OCI-LY3 (cell line): ENCODE measurements around the gene FAM114A2.

Experiments used
- H2AFZ ChIP-seq: fragments of 200-600, 300-600 bp; shearing (Covaris generic); 2 replicates; pipeline ENCODE4 v1.6.0; 2014; ENCODE audit warnings: antibody characterized with exemption, low read depth, low read length
- H3K27ac ChIP-seq: fragments of 200-600, 300-600 bp; sonication (generic); 2 replicates; pipeline ENCODE4 v1.5.1; 2014; ENCODE audit warnings: mild to moderate bottlenecking, low read length, moderate library complexity, mixed read lengths
- H3K27me3 ChIP-seq: fragments of 200-600, 300-600 bp; sonication (generic); 2 replicates; pipeline ENCODE4 v1.6.1; 2014; ENCODE audit warnings: low read depth, low read length, mixed read lengths
- H3K36me3 ChIP-seq: fragments of 200-600, 300-600 bp; sonication (generic); replicated peaks from 2 replicates; pipeline ENCODE3; 2014; ENCODE audit warnings: low read depth, low read length, mixed read lengths
- H3K4me1 ChIP-seq: fragments of 300-600, 200-600 bp; sonication (generic); 2 replicates; pipeline ENCODE4 v1.6.1; 2014; ENCODE audit warnings: low read length, mixed read lengths
- H3K4me2 ChIP-seq: fragments of 200-600, 300-600 bp; sonication (generic); 2 replicates; pipeline ENCODE4 v1.6.1; 2014; ENCODE audit warnings: low read length, mixed read lengths
- H3K4me3 ChIP-seq: fragments of 300-600, 200-600 bp; sonication (generic); 2 replicates; pipeline ENCODE4 v1.5.1; 2014; ENCODE audit warnings: antibody characterized with exemption, mild to moderate bottlenecking, low read length, moderate library complexity
- H3K79me2 ChIP-seq: fragments of 300-600, 200-600 bp; shearing (Covaris generic); 2 replicates; pipeline ENCODE4 v1.6.1; 2014; ENCODE audit warnings: mild to moderate bottlenecking, low read length, mixed read lengths
- H3K9ac ChIP-seq: fragments of 300-600, 200-600 bp; shearing (Covaris generic); 2 replicates; pipeline ENCODE4 v1.6.0; 2014; ENCODE audit warnings: mild to moderate bottlenecking, low read length, moderate library complexity
- H3K9me3 ChIP-seq: fragments of 200-600, 300-600 bp; shearing (Covaris generic); 2 replicates; pipeline ENCODE4 v1.6.1; 2014; ENCODE audit warnings: low read length, mixed read lengths; ENCODE audit not compliant: insufficient read depth
- H4K20me1 ChIP-seq: fragments of 200-600, 300-600 bp; sonication (generic); 2 replicates; pipeline ENCODE4 v1.6.1; 2016; ENCODE audit warnings: low read length, mixed read lengths; ENCODE audit not compliant: insufficient read depth
- EZH2phosphoT487 ChIP-seq: fragments of 200-600 bp; shearing (Covaris generic); IDR thresholded peaks from 2 replicates; pipeline ENCODE4 v1.6.1; 2018; ENCODE audit warnings: antibody characterized with exemption, mixed run types, low read depth
- TF ChIP-seq, protein P1 (sequence below): fragments of 200-600, 300-600 bp; sonication (generic); IDR thresholded peaks from 2 replicates; pipeline ENCODE4 v1.5.1; 2014; ENCODE audit warnings: antibody characterized with exemption, low read length, low read depth

FAM114A2 gene

DNA sequence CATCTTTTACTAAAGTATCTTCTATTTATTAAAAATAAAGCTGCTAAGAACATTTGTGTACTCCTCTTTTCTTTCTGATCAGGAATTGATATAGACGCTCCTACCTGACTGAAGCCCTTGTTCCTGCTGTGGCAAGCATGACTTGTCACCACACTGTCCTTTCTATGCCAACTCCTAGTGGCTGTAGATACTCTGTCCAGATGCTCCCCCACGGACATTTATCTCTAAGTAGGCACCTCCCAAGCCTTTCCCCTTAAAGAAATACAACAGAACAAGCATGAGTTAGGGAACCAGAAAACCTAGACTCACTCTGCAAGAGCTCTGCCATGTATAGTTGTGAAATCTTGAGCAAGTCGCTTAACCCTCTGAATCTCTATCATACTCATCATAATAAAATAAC, 53.2 kb downstream of the FAM114A2 start:
- Histone ChIP-seq H2AFZ (no peak overlapping the region), H4K20me1 (no peaks in the 10 kb centered on the region)

DNA sequence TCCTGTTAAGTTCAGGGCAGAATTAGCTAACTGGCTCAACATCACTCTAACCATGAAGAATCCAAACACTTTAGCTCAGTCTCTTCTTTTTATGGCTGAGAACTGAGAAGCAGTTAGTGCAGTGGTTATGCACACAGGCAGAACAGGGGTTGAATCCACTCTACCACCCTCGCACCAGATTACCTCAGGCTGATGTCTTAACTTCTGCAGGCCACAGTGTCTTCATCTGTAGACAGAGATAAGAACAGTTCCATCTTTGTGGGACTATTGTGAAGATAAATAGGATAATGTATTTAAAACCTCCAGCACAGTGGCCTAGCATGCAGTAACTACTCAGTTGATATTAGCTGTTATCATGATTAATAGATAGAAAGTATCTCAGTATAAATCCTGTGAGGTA, 54.8 kb downstream of the FAM114A2 start:
- H4K20me1 ChIP-seq: no peaks in the 10 kb centered on the region
- H3K4me2 ChIP-seq: no peak overlapping the region
- H2AFZ ChIP-seq: no peak overlapping the region
- no peak overlapping the region for H3K4me3 ChIP-seq
- H3K4me1 ChIP-seq: no peaks in the 10 kb centered on the region
- H3K36me3 ChIP-seq: no peaks in the 10 kb centered on the region
- H3K27ac ChIP-seq: no peak overlapping the region
- H3K79me2 ChIP-seq: no peaks in the 10 kb centered on the region
- no peaks in the 10 kb centered on the region for H3K27me3 ChIP-seq
- no peak overlapping the region for H3K9ac ChIP-seq
- H3K9me3 ChIP-seq: no peaks in the 10 kb centered on the region
- TF ChIP-seq EZH2phosphoT487: no peak
- TF ChIP-seq, protein P1, sequence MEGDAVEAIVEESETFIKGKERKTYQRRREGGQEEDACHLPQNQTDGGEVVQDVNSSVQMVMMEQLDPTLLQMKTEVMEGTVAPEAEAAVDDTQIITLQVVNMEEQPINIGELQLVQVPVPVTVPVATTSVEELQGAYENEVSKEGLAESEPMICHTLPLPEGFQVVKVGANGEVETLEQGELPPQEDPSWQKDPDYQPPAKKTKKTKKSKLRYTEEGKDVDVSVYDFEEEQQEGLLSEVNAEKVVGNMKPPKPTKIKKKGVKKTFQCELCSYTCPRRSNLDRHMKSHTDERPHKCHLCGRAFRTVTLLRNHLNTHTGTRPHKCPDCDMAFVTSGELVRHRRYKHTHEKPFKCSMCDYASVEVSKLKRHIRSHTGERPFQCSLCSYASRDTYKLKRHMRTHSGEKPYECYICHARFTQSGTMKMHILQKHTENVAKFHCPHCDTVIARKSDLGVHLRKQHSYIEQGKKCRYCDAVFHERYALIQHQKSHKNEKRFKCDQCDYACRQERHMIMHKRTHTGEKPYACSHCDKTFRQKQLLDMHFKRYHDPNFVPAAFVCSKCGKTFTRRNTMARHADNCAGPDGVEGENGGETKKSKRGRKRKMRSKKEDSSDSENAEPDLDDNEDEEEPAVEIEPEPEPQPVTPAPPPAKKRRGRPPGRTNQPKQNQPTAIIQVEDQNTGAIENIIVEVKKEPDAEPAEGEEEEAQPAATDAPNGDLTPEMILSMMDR: no peak

More for the DNA sequence above, 53.2 kb downstream of the FAM114A2 start:
- H3K27me3 ChIP-seq: no peaks in the 10 kb centered on the region
- no peak overlapping the region for H3K9ac ChIP-seq
- no peak overlapping the region for H3K4me2 ChIP-seq
- H3K27ac ChIP-seq: no peak overlapping the region
- no peaks in the 10 kb centered on the region for H3K4me1 ChIP-seq
- no peak for TF ChIP-seq EZH2phosphoT487
- TF ChIP-seq, protein P1: no peak
- no peaks in the 10 kb centered on the region for H3K36me3 ChIP-seq
- H3K79me2 ChIP-seq: no peaks in the 10 kb centered on the region
- no peaks in the 10 kb centered on the region for H3K9me3 ChIP-seq
- H3K4me3 ChIP-seq: no peak overlapping the region

DNA sequence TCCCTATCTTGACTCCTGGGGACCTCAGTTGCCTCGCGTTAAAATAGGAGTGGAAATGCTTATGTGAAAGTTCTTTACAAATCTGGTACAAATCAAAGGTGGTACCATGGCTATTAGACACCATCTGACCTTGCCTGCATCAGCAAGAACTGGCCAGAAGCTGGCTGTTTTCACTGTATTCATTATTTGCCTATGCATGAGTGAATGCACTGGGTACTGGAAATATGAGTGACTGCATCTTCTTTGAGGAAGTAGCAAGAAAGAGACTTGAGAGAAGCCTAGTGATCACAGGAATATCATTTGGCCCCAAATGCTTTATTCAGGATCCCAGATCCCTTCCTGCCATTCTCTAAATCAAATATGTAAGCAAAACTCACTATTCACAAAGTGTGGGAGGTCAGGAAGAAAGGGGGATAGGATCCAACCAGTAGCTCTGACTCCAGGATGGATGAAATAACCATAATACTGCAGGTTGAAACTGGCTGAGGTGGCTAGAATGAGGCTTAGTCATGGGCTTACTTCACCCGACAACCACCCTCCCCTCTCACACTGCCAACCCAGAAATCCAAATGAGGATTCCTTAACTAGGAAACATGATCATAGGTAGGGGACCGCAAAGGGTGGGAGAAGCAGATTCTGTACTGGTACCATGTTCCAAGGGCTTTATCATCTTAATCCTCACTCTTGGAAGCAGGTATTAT, 56.7 kb downstream of the FAM114A2 start:
- Histone ChIP-seq H3K4me2 (no peak overlapping the region), H3K9me3 (no peaks in the 10 kb centered on the region), H3K4me1 (no peaks in the 10 kb centered on the region), H3K36me3 (no peaks in the 10 kb centered on the region), H3K79me2 (no peaks in the 10 kb centered on the region), H4K20me1 (no peaks in the 10 kb centered on the region), H3K27me3 (no peaks in the 10 kb centered on the region), H3K4me3 (no peak overlapping the region), H2AFZ (no peak overlapping the region), H3K9ac (no peak overlapping the region), H3K27ac (no peak overlapping the region)
- TF ChIP-seq, protein P1: no peak
- no peak for TF ChIP-seq EZH2phosphoT487

DNA sequence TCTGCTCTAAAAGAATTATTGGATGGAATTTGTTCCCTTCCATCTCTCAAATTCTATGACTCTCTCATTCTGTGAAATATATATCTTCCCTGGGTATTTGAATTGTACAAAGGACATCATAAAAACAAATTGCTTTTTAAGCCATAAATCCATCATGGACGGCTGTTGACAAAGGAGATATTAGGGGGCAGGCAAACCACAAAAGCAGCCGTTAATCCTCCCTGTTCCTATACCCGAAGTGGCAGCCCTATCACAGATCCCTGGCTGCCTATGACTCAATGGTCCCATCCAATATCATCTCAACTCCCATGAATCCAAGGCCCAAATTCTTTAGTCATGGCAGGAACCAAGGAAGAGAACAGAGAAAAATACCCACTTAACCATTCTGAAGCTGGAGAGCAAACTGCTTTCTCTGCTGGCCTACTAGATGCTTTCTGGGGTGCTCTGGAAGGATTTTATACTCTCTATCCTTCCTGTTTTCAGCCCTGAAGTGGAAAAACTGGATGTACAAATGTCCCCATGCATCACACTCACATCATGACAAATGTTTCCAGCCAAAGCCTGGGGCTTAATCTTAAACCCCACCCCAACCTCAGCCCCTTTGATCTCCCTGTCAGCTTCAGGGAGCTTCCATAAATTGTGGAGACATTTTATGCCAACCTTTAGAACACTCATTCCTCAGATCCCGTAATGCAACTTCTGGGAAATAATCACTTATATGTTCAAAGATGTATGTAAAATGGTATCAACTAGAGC, 59.5 kb downstream of the FAM114A2 start:
- H3K9me3 ChIP-seq: no peaks in the 10 kb centered on the region
- no peaks in the 10 kb centered on the region for H3K4me1 ChIP-seq
- TF ChIP-seq, protein P1: no peak
- TF ChIP-seq EZH2phosphoT487: no peak
- no peak overlapping the region for H3K27ac ChIP-seq
- H3K9ac ChIP-seq: no peak overlapping the region
- no peak overlapping the region for H3K4me3 ChIP-seq
- H3K4me2 ChIP-seq: no peak overlapping the region
- no peaks in the 10 kb centered on the region for H3K27me3 ChIP-seq
- H2AFZ ChIP-seq: no peak overlapping the region
- H3K36me3 ChIP-seq: no peaks in the 10 kb centered on the region
- H4K20me1 ChIP-seq: no peaks in the 10 kb centered on the region
- no peaks in the 10 kb centered on the region for H3K79me2 ChIP-seq
